ENCODE data around the gene ACVR1B.
"Not testable (repeated sequence)": the region's sequence is repeated elsewhere in the genome, so short reads cannot be mapped to it uniquely, and the experiment has no call there.

- TF ChIP-seq CTCF (IDR thresholded peaks at IDR 0.05; ENCODE audit: insufficient read depth, low read depth, low read length); EZH2 (IDR thresholded peaks at IDR 0.05; ENCODE audit: insufficient read depth, low read length): not testable (repeated sequence)
These were observed 27.8 kb downstream of the ACVR1B start for GRCh38 chr12:51979306-51979705.

All from astrocyte (in vitro differentiated cells and primary cell).